Endothelial cell of umbilical vein (primary cell): ENCODE results near the gene RND3. TPM values are rescaled to one million over a fixed set of nuclear protein-coding genes. Genes with fewer than 3 reads are reported as not detected.
A peak's percentile ranks its signal among the peaks of the same experiment; 100 is the strongest.

Source experiments
- BruUV-seq: library from RNA; stranded (reverse); fragments of 400-500 nt; replicated peaks from 2 replicates; lab custom pipeline; 2021; lab: Mats Ljungman, UMichigan
- CTCF ChIA-PET: fragments of 300-600, 350-600 bp; sonication (Branson Sonifier 250); formaldehyde crosslinking; loops from one replicate; lab custom pipeline; 2021; ENCODE audit warnings: antibody characterized with exemption, inconsistent platforms; lab: Charles Lee
- POLR2A ChIA-PET: fragments of 300-600, 350-600 bp; sonication (Branson Sonifier 250); formaldehyde crosslinking; loops from one replicate; lab custom pipeline; 2021; ENCODE audit warnings: antibody characterized with exemption, inconsistent platforms; lab: Charles Lee
- DNase-seq: peaks from one replicate; pipeline ENCODE4 v3.0.0-alpha.2; 2011; ENCODE audit warnings: low read depth, low spot score
- FAIRE-seq: peaks from 2 replicates; lab custom pipeline; 2011; peaks lifted over from hg19 to GRCh38; lab: Jason Lieb, UNC
- H2AFZ ChIP-seq: 2 replicates; pipeline ENCODE4 v1.6.0; 2012; ENCODE audit warnings: low read depth, low read length, control low read depth, inconsistent platforms
- H3K27ac ChIP-seq: 2 replicates; pipeline ENCODE4 v1.5.1; 2011; ENCODE audit warnings: low read depth, mild to moderate bottlenecking, control low read depth, low read length, moderate library complexity; ENCODE audit not compliant: insufficient read depth
- H3K27me3 ChIP-seq, 2 experiments: 2 replicates each; pipeline versions ENCODE4 v1.6.0 to v1.6.1; 2011; ENCODE audit warnings: low read length in 2 of 2, mixed read lengths in 1 of 2; ENCODE audit not compliant: control insufficient read depth in 2 of 2, insufficient read depth in 2 of 2
- H3K36me3 ChIP-seq, 2 experiments: 2 replicates in 1 of 2; 3 replicates in 1 of 2; pipeline ENCODE4 v1.5.1; 2011; ENCODE audit warnings: low read length in 2 of 2, mild to moderate bottlenecking in 1 of 2, moderate library complexity in 1 of 2; ENCODE audit not compliant: control insufficient read depth in 2 of 2, insufficient read depth in 2 of 2; ENCODE audit errors: extremely low read depth in 1 of 2
- H3K4me1 ChIP-seq: 3 replicates; pipeline ENCODE4 v1.5.1; 2011; ENCODE audit warnings: mild to moderate bottlenecking, low read length; ENCODE audit not compliant: control insufficient read depth, insufficient read depth; ENCODE audit errors: extremely low read depth
- H3K4me2 ChIP-seq: 2 replicates; pipeline ENCODE4 v1.6.1; 2011; ENCODE audit warnings: low read length, control low read depth, mixed read lengths; ENCODE audit not compliant: insufficient read depth
- H3K4me3 ChIP-seq, 3 experiments: fragments of 200-600 bp in 1 of 3; sonication (generic), shearing (Covaris generic) in 1 of 3; replicated peaks in 1 of 3; 2 replicates each; pipeline ENCODE4 v1.5.1; 2011 to 2016; ENCODE audit warnings: control low read depth in 3 of 3, low read length in 3 of 3, mild to moderate bottlenecking in 2 of 3, inconsistent platforms in 1 of 3, low read depth in 1 of 3, moderate library complexity in 1 of 3; ENCODE audit not compliant: insufficient read depth in 1 of 3
- H3K79me2 ChIP-seq: 2 replicates; pipeline ENCODE4 v1.6.0; 2012; ENCODE audit warnings: low read length, inconsistent platforms; ENCODE audit not compliant: control insufficient read depth, insufficient read depth
- H3K9ac ChIP-seq: replicated peaks from 2 replicates; pipeline ENCODE3; 2011; ENCODE audit warnings: low read length, control low read depth; ENCODE audit not compliant: insufficient read depth; ENCODE audit errors: extremely low read depth
- H3K9me1 ChIP-seq: replicated peaks from 3 replicates; pipeline ENCODE4 v1.6.0; 2011; ENCODE audit warnings: mild to moderate bottlenecking, low read length; ENCODE audit not compliant: control insufficient read depth, insufficient read depth; ENCODE audit errors: extremely low read depth
- H3K9me3 ChIP-seq: replicated peaks from 2 replicates; pipeline ENCODE4 v1.5.1; 2012; ENCODE audit warnings: low read length, inconsistent platforms; ENCODE audit not compliant: control insufficient read depth, insufficient read depth
- H4K20me1 ChIP-seq: replicated peaks from 2 replicates; pipeline ENCODE3; 2011; ENCODE audit warnings: mild to moderate bottlenecking, low read length; ENCODE audit not compliant: control insufficient read depth, insufficient read depth; ENCODE audit errors: extremely low read depth
- FOS ChIP-seq: IDR thresholded peaks from 2 replicates; pipeline ENCODE4 v1.6.1; 2011; ENCODE audit warnings: mild to moderate bottlenecking, low read length, moderate library complexity, borderline replicate concordance; ENCODE audit not compliant: insufficient read depth
- GATA2 ChIP-seq: IDR thresholded peaks from 2 replicates; pipeline ENCODE4 v1.7.0; 2011; ENCODE audit warnings: low read depth, mild to moderate bottlenecking, moderate library complexity, mixed read lengths, low read length; ENCODE audit not compliant: insufficient read length, insufficient read depth
- JUN ChIP-seq: IDR thresholded peaks from 2 replicates; pipeline ENCODE4 v1.6.1; 2011; ENCODE audit warnings: borderline replicate concordance, low read depth; ENCODE audit not compliant: insufficient read length, insufficient read depth
- MYC ChIP-seq: IDR thresholded peaks from one replicate; pipeline ENCODE4 v1.6.1; 2011; ENCODE audit warnings: mild to moderate bottlenecking, low read depth, low read length
- POLR2A ChIP-seq: IDR thresholded peaks from 2 replicates; pipeline ENCODE4 v1.6.1; 2012; ENCODE audit warnings: low read depth, mild to moderate bottlenecking, control low read depth, low read length
- POLR2AphosphoS5 ChIP-seq: IDR thresholded peaks from 2 replicates; pipeline ENCODE4 v1.6.1; 2012; ENCODE audit warnings: low read depth, mild to moderate bottlenecking, control low read depth, low read length, moderate library complexity; ENCODE audit not compliant: insufficient read depth
- dilution Hi-C: fragments of 300-500 bp; cut with MboI; formaldehyde crosslinking; loops from one replicate; pipeline ENCODE4 v1.15.0; 2019; ENCODE audit warnings: low sequenced_read_pairs; ENCODE audit not compliant: extremely low pct_ligation_motif_present
- intact Hi-C: fragments of 100-400 bp; cut with micrococcal nuclease; formaldehyde crosslinking; loops from one replicate; pipeline ENCODE4 v1.10.0; 2022
- polyA plus RNA-seq, 4 experiments: library from polyadenylated mRNA; depleted of rRNA in 3 of 4; stranded (reverse) in 3 of 4; unstranded in 1 of 4; fragments of >200 nt; gene quantifications; 2 replicates each; pipeline versions ENCODE4 v1.2.1 to v1.2.3, GENCODE V29; 2011 to 2012; ENCODE audit warnings: missing spikeins in 1 of 4
- total RNA-seq: library from RNA; stranded (reverse); gene quantifications from 2 replicates; pipeline ENCODE4 v1.2.3, GENCODE V29; 2021
- TF ChIP-seq, protein P1 (sequence below), 2 donors: IDR thresholded peaks; 1 replicate in 1 of 2; 2 replicates in 1 of 2; pipeline ENCODE4 v1.5.1; 2011; ENCODE audit warnings: low read length in 2 of 2, mild to moderate bottlenecking in 2 of 2, moderate library complexity in 2 of 2, control low read depth in 1 of 2, inconsistent platforms in 1 of 2, low read depth in 1 of 2; ENCODE audit not compliant: insufficient read depth in 1 of 2; ENCODE audit errors: extremely low read depth in 1 of 2

Gene RND3
- total and polyA plus RNA-seq, 2 donors (not counting 3 experiments of a cell fraction or from before 2014, with no cell fraction given) = 53.3 to 158 TPM

DNA sequence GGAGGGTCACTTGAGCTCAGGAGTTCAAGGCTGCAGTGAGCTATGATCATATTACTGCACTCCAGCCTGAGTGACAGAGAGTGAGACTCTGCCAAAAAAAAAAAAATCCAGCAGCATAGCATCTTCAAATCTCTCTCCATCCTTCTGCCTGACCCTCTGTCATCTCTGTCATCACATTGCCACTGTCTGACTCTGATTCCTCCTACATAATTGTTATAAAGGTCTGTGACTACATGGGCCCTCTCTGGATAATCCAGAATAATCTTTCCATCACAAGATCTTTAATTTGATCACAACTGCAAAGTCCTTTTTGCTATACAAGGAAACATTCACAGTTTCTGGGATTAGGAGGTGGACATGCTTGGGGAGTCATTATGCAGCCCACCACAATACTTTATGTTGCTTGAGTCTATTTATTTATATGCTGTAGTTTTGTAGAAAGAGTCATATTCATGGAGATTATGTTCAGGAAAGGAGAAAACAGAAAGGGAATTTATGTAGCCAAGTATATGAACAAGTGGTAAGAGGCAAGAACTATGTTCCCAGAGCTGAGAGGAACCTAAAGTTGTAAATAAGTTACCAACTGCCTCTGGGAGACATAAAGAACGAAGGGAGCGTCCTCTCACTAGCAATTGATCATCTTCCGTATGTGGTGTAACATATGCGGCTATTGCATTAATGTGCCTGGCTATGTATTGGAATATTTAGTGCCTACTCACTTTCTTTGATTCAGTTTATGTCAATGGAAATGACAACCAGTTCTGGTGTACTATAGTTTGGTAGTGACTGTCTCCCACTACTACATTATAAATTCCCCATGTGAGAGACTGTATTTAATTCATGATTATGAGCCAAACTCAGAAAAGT, 21.5 kb downstream of the RND3 start:
- peaks cover 27% of the 10 kb centered on the region for H3K79me2 ChIP-seq
- H3K36me3 ChIP-seq = peaks cover 14 to 26% of the 10 kb centered on the region in 2 experiments
- peaks cover 80% of the 10 kb centered on the region for H3K4me1 ChIP-seq
- peak; percentile 47 for DNase-seq
- FAIRE-seq = no peak
- H3K9me3 ChIP-seq = no peaks in the 10 kb centered on the region
- no peaks in the 10 kb centered on the region for H3K9me1 ChIP-seq
- intact Hi-C loops = no loop called here
- peak overlapping the region; percentile 96 for H3K27ac ChIP-seq
- CTCF ChIA-PET = interaction anchor here (1.6 to 2.5 kb wide), 3 partner anchors 40 to 773 kb away, joined by 4 to 17 read pairs (median 11); no protein-coding TSS in a partner anchor
- TF ChIP-seq POLR2AphosphoS5 (peak; percentile 15), POLR2A (no peak)
- no peaks in the 10 kb centered on the region for H3K27me3 ChIP-seq
- H4K20me1 ChIP-seq = no peaks in the 10 kb centered on the region
- H2AFZ ChIP-seq = no peak overlapping the region
- H3K4me3 ChIP-seq = no peak overlapping the region
- dilution Hi-C loops = no loop called here
- BruUV-seq = no TSS peak
- H3K9ac ChIP-seq = no peak overlapping the region
- POLR2A ChIA-PET = no interaction called here
- no peak overlapping the region for H3K4me2 ChIP-seq

DNA sequence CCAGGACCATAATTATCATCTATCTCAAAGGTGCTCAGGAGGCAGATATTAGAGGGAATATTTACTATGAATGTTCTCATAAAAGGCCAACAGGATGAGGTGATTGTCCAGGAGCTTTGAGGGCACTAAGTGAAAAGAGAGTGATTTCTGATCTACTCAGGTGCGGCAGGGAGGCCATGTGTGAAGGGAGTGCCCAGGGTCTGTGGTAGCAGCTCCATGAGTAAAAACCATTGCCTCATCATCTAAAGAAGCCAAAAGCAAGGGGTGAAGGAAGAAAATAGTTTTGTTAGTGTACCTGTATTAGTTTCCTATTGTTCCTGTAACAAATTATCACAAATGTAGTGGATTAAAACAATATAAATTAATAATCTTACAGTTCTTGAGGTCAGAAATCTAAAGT, 22.5 kb downstream of the RND3 start:
- intact Hi-C loops = loop anchor here (1.0 to 5.0 kb wide), 4 partner anchors 40 to 323 kb away; no protein-coding TSS in a partner anchor
- H2AFZ ChIP-seq = no peak overlapping the region

More for the DNA sequence above, 22.5 kb downstream of the RND3 start:
- Histone ChIP-seq H3K9me3 (no peaks in the 10 kb centered on the region), H3K9me1 (no peaks in the 10 kb centered on the region), H3K9ac (peak overlapping the region; percentile 68), H4K20me1 (no peaks in the 10 kb centered on the region), H3K27ac (peak overlapping the region; percentile 96), H3K4me2 (peak overlapping the region; percentile 49), H3K36me3 (peaks cover 7 to 17% of the 10 kb centered on the region in 2 experiments), H3K79me2 (peaks cover 18% of the 10 kb centered on the region), H3K27me3 (no peaks in the 10 kb centered on the region), H3K4me1 (peaks cover 70% of the 10 kb centered on the region), H3K4me3 (no peak overlapping the region)
- ChIA-PET POLR2A (interaction anchor here (0.8 to 1.5 kb wide), 3 partner anchors 22 to 866 kb away, joined by 3 to 6 read pairs (median 5); no protein-coding TSS in a partner anchor), CTCF (interaction anchor here (0.6 to 1.9 kb wide), 7 partner anchors 9 to 820 kb away, joined by 3 to 11 read pairs (median 3); no protein-coding TSS in a partner anchor)
- no peak for DNase-seq
- no peak for FAIRE-seq
- dilution Hi-C loops = no loop called here
- no TSS peak for BruUV-seq
- no peak for TF ChIP-seq MYC
- no peak for TF ChIP-seq GATA2
- TF ChIP-seq FOS = no peak
- TF ChIP-seq POLR2A = no peak
- no peak for TF ChIP-seq JUN
- TF ChIP-seq, protein P1, sequence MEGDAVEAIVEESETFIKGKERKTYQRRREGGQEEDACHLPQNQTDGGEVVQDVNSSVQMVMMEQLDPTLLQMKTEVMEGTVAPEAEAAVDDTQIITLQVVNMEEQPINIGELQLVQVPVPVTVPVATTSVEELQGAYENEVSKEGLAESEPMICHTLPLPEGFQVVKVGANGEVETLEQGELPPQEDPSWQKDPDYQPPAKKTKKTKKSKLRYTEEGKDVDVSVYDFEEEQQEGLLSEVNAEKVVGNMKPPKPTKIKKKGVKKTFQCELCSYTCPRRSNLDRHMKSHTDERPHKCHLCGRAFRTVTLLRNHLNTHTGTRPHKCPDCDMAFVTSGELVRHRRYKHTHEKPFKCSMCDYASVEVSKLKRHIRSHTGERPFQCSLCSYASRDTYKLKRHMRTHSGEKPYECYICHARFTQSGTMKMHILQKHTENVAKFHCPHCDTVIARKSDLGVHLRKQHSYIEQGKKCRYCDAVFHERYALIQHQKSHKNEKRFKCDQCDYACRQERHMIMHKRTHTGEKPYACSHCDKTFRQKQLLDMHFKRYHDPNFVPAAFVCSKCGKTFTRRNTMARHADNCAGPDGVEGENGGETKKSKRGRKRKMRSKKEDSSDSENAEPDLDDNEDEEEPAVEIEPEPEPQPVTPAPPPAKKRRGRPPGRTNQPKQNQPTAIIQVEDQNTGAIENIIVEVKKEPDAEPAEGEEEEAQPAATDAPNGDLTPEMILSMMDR (IDR thresholded peaks at IDR 0.05; ENCODE audit: extremely low read depth in 1 of 2, insufficient read depth in 1 of 2, low read depth in 1 of 2, low read length in 2 of 2) = no peak
